Activated T-helper 1 cell treated with anti-CD3 and anti-CD28 coated beads, Interleukin-12 subunit alpha, Interleukin-12 subunit beta, Interleukin-2, Interleukin-4 antibody, amounts not matched to agents 30 ng/mL and 10 ng/mL and 1 ng/mL, durations not matched to agents 14 hours and 24 hours and 36 hours (primary cell): ENCODE measurements around the gene NUDCD3. TPM values are rescaled to one million over a fixed set of nuclear protein-coding genes. Genes with fewer than 3 reads are reported as not detected.

Experiments
- DNase-seq: peaks from one replicate; pipeline ENCODE4 v3.0.0; 2021; ENCODE audit warnings: low spot score
- H3K27ac Mint-ChIP-seq: one replicate; pipeline ENCODE4 v1.8.0; 2021; ENCODE audit warnings: mild to moderate bottlenecking, mixed read lengths
- H3K27me3 Mint-ChIP-seq: one replicate; pipeline ENCODE4 v1.8.0; 2022; ENCODE audit warnings: mild to moderate bottlenecking, moderate library complexity, mixed read lengths; ENCODE audit not compliant: insufficient read depth
- H3K36me3 Mint-ChIP-seq: one replicate; pipeline ENCODE4 v1.8.0; 2021; ENCODE audit warnings: low read depth, mixed read lengths
- H3K4me1 Mint-ChIP-seq: one replicate; pipeline ENCODE4 v1.8.0; 2021; ENCODE audit warnings: low read depth, mixed read lengths
- H3K4me3 Mint-ChIP-seq: one replicate; pipeline ENCODE4 v1.8.0; 2021; ENCODE audit warnings: mild to moderate bottlenecking, moderate library complexity, mixed read lengths
- H3K9me3 Mint-ChIP-seq: one replicate; pipeline ENCODE4 v1.8.0; 2021; ENCODE audit warnings: mixed read lengths
- intact Hi-C: fragments of 100-400 bp; cut with micrococcal nuclease; formaldehyde crosslinking; loops from one replicate; pipeline ENCODE4 v1.15.1; 2024
- total RNA-seq: library from RNA; stranded (reverse); gene quantifications from 2 replicates; pipeline ENCODE4 v1.2.3, GENCODE V29; 2022

NUDCD3 gene
- total RNA-seq, 1 donor from 2014 or later: 83.1 TPM

- intact Hi-C loops: no loop called here
- Mint-ChIP-seq H3K36me3 (no peaks in the 10 kb centered on the region), H3K27me3 (no peaks in the 10 kb centered on the region), H3K4me3 (no peak overlapping the region), H3K9me3 (no peaks in the 10 kb centered on the region), H3K27ac (no peak overlapping the region), H3K4me1 (no peaks in the 10 kb centered on the region)
- no peak for DNase-seq
These were observed 41.2 kb upstream of the NUDCD3 start for GRCh38 chr7:44531421-44532380.

- DNase-seq: no peak
- no peaks in the 10 kb centered on the region for H3K4me1 Mint-ChIP-seq
- no peak overlapping the region for H3K4me3 Mint-ChIP-seq
- H3K9me3 Mint-ChIP-seq: no peaks in the 10 kb centered on the region
- no peak overlapping the region for H3K27ac Mint-ChIP-seq
- H3K27me3 Mint-ChIP-seq: no peaks in the 10 kb centered on the region
- intact Hi-C loops: no loop called here
- no peaks in the 10 kb centered on the region for H3K36me3 Mint-ChIP-seq
These were observed 40.5 kb upstream of the NUDCD3 start for GRCh38 chr7:44530990-44531389.

- Mint-ChIP-seq H3K4me3 (no peak overlapping the region), H3K27ac (no peak overlapping the region), H3K9me3 (peaks cover 9% of the 10 kb centered on the region), H3K4me1 (no peaks in the 10 kb centered on the region), H3K36me3 (no peaks in the 10 kb centered on the region), H3K27me3 (peaks cover 8% of the 10 kb centered on the region)
- no peak for DNase-seq
- intact Hi-C loops: no loop called here
These were observed 34.4 kb upstream of the NUDCD3 start for GRCh38 chr7:44524811-44525388.

GRCh38 chr7:44522315-44522714 is 31.9 kb upstream of the NUDCD3 start:
- no peaks in the 10 kb centered on the region for H3K36me3 Mint-ChIP-seq
- H3K4me1 Mint-ChIP-seq: no peaks in the 10 kb centered on the region
- no peak overlapping the region for H3K27ac Mint-ChIP-seq
- peaks cover 8% of the 10 kb centered on the region for H3K27me3 Mint-ChIP-seq
- peaks cover 9% of the 10 kb centered on the region for H3K9me3 Mint-ChIP-seq
- DNase-seq: no peak
- intact Hi-C loops: no loop called here
- no peak overlapping the region for H3K4me3 Mint-ChIP-seq

- no peak for DNase-seq
- Mint-ChIP-seq H3K27ac (no peak overlapping the region), H3K27me3 (peaks cover 8% of the 10 kb centered on the region), H3K4me1 (no peaks in the 10 kb centered on the region), H3K36me3 (no peaks in the 10 kb centered on the region), H3K9me3 (peaks cover 9% of the 10 kb centered on the region), H3K4me3 (no peak overlapping the region)
- intact Hi-C loops: no loop called here
These were observed 31.1 kb upstream of the NUDCD3 start for GRCh38 chr7:44521347-44522095.

GRCh38 chr7:44520574-44520973 is 30.1 kb upstream of the NUDCD3 start:
- Mint-ChIP-seq H3K9me3 (peaks cover 9% of the 10 kb centered on the region), H3K27ac (no peak overlapping the region), H3K27me3 (peaks cover 8% of the 10 kb centered on the region), H3K4me1 (no peaks in the 10 kb centered on the region), H3K36me3 (no peaks in the 10 kb centered on the region), H3K4me3 (no peak overlapping the region)
- no peak for DNase-seq
- intact Hi-C loops: no loop called here

- DNase-seq: no peak
- Mint-ChIP-seq H3K4me3 (no peak overlapping the region), H3K27me3 (peaks cover 5% of the 10 kb centered on the region), H3K27ac (no peak overlapping the region), H3K36me3 (no peaks in the 10 kb centered on the region), H3K9me3 (peaks cover 4% of the 10 kb centered on the region), H3K4me1 (no peaks in the 10 kb centered on the region)
- intact Hi-C loops: no loop called here
These were observed 29.1 kb upstream of the NUDCD3 start for GRCh38 chr7:44519546-44519945.

GRCh38 chr7:44518761-44519160 is 28.3 kb upstream of the NUDCD3 start:
- Mint-ChIP-seq H3K9me3 (no peaks in the 10 kb centered on the region), H3K4me3 (no peak overlapping the region), H3K27me3 (peaks cover 2% of the 10 kb centered on the region), H3K27ac (no peak overlapping the region), H3K4me1 (no peaks in the 10 kb centered on the region), H3K36me3 (no peaks in the 10 kb centered on the region)
- no peak for DNase-seq
- intact Hi-C loops: no loop called here

- H3K27ac Mint-ChIP-seq: no peak overlapping the region
- DNase-seq: no peak
- H3K4me3 Mint-ChIP-seq: no peak overlapping the region
- no peaks in the 10 kb centered on the region for H3K27me3 Mint-ChIP-seq
- H3K4me1 Mint-ChIP-seq: no peaks in the 10 kb centered on the region
- no peaks in the 10 kb centered on the region for H3K36me3 Mint-ChIP-seq
- intact Hi-C loops: no loop called here
- no peaks in the 10 kb centered on the region for H3K9me3 Mint-ChIP-seq
These were observed 26.7 kb upstream of the NUDCD3 start for GRCh38 chr7:44517175-44517574.

GRCh38 chr7:44515590-44516268 is 25.3 kb upstream of the NUDCD3 start:
- H3K9me3 Mint-ChIP-seq: no peaks in the 10 kb centered on the region
- H3K36me3 Mint-ChIP-seq: no peaks in the 10 kb centered on the region
- H3K4me1 Mint-ChIP-seq: no peaks in the 10 kb centered on the region
- no peak for DNase-seq
- H3K27me3 Mint-ChIP-seq: no peaks in the 10 kb centered on the region
- no peak overlapping the region for H3K27ac Mint-ChIP-seq
- intact Hi-C loops: no loop called here
- H3K4me3 Mint-ChIP-seq: no peak overlapping the region

GRCh38 chr7:44512736-44513135 is 22.3 kb upstream of the NUDCD3 start:
- peaks cover 4% of the 10 kb centered on the region for H3K9me3 Mint-ChIP-seq
- no peak overlapping the region for H3K27ac Mint-ChIP-seq
- H3K4me3 Mint-ChIP-seq: no peak overlapping the region
- peaks cover 3% of the 10 kb centered on the region for H3K36me3 Mint-ChIP-seq
- no peak for DNase-seq
- H3K4me1 Mint-ChIP-seq: peaks cover 5% of the 10 kb centered on the region
- H3K27me3 Mint-ChIP-seq: no peaks in the 10 kb centered on the region
- intact Hi-C loops: no loop called here

GRCh38 chr7:44511863-44512468 is 21.5 kb upstream of the NUDCD3 start:
- no peak overlapping the region for H3K27ac Mint-ChIP-seq
- no peak for DNase-seq
- H3K4me1 Mint-ChIP-seq: peaks cover 5% of the 10 kb centered on the region
- intact Hi-C loops: no loop called here
- no peaks in the 10 kb centered on the region for H3K27me3 Mint-ChIP-seq
- peaks cover 9% of the 10 kb centered on the region for H3K9me3 Mint-ChIP-seq
- H3K4me3 Mint-ChIP-seq: no peak overlapping the region
- peaks cover 3% of the 10 kb centered on the region for H3K36me3 Mint-ChIP-seq
